GM12878 (cell line): Measurements from ENCODE around the gene RALGAPA1. TPM values are rescaled to one million over a fixed set of nuclear protein-coding genes. Genes with fewer than 3 reads are reported as not detected.

Experiments used
- ATAC-seq: fragments of 200-7000 bp; cut with Tn5 transposase; 3 replicates; pipeline ENCODE4 v1.9.1; 2020; ENCODE audit warnings: mild to moderate bottlenecking, moderate library complexity
- BruUV-seq: library from RNA; stranded (reverse); fragments of 400-500 nt; replicated peaks from 2 replicates; lab custom pipeline; 2021; lab: Mats Ljungman, UMichigan
- CTCF ChIA-PET: fragments of 300-600 bp; sonication (Branson Sonifier 250); formaldehyde crosslinking; extraction: SDS; loops from one replicate; lab custom pipeline; 2021; ENCODE audit warnings: inconsistent platforms; lab: Yijun Ruan, JAX
- POLR2A ChIA-PET: fragments of 350-600 bp; formaldehyde crosslinking; extraction: SDS; loops from one replicate; lab custom pipeline; 2021; ENCODE audit warnings: inconsistent platforms; lab: Charles Lee
- RAD21 ChIA-PET: fragments of 300-600 bp; sonication (Branson Sonifier 250); formaldehyde crosslinking; loops from one replicate; lab custom pipeline; 2023; ENCODE audit warnings: antibody characterized with exemption; ENCODE audit not compliant: unreplicated experiment; lab: Charles Lee
- SMC1A ChIA-PET: fragments of 300-600 bp; sonication (Branson Sonifier 250); formaldehyde crosslinking; loops from one replicate; lab custom pipeline; 2023; ENCODE audit not compliant: unreplicated experiment, uncharacterized antibody; lab: Charles Lee
- DNase-seq: peaks from one replicate; pipeline ENCODE4 v3.0.0-alpha.2; 2011; ENCODE audit warnings: low read depth, low spot score
- FAIRE-seq: peaks from 3 replicates; lab custom pipeline; 2011; peaks lifted over from hg19 to GRCh38; lab: Jason Lieb, UNC
- H2AFZ ChIP-seq: 2 replicates; pipeline ENCODE4 v1.6.0; 2011; ENCODE audit warnings: low read depth, low read length, control low read depth; ENCODE audit not compliant: control insufficient read depth
- H3K27ac ChIP-seq: 2 replicates; pipeline ENCODE4 v1.5.1; 2011; ENCODE audit warnings: control low read depth; ENCODE audit not compliant: control insufficient read depth, insufficient read depth
- H3K27me3 ChIP-seq, 2 experiments: replicated peaks in 1 of 2; 2 replicates each; pipeline versions ENCODE4 v1.6.0 to v1.6.1; 2011; ENCODE audit warnings: low read length in 1 of 2; ENCODE audit not compliant: control insufficient read depth in 2 of 2, insufficient read depth in 2 of 2
- H3K36me3 ChIP-seq, 2 experiments: 2 replicates each; pipeline ENCODE4 v1.5.1; 2011; ENCODE audit warnings: low read length in 1 of 2; ENCODE audit not compliant: control insufficient read depth in 2 of 2, insufficient read depth in 2 of 2
- H3K4me1 ChIP-seq: 2 replicates; pipeline ENCODE4 v1.6.1; 2011; ENCODE audit warnings: mild to moderate bottlenecking, low read length, moderate library complexity, mixed read lengths; ENCODE audit not compliant: control insufficient read depth, insufficient read depth
- H3K4me2 ChIP-seq: 2 replicates; pipeline ENCODE4 v1.6.0; 2011; ENCODE audit warnings: control low read depth; ENCODE audit not compliant: control insufficient read depth, insufficient read depth
- H3K4me3 ChIP-seq: fragments of 200-600 bp; sonication (generic); 2 replicates; pipeline ENCODE4 v1.5.1; 2016
- H3K79me2 ChIP-seq: 2 replicates; pipeline ENCODE4 v1.6.0; 2011; ENCODE audit warnings: low read length; ENCODE audit not compliant: control insufficient read depth, insufficient read depth
- H3K9ac ChIP-seq: 2 replicates; pipeline ENCODE4 v1.8.0; 2011; ENCODE audit warnings: low read length, control low read depth, mixed read lengths; ENCODE audit not compliant: control insufficient read depth, insufficient read depth
- H3K9me3 ChIP-seq: replicated peaks from 3 replicates; pipeline ENCODE4 v1.5.1; 2011; ENCODE audit warnings: mild to moderate bottlenecking, low read length; ENCODE audit not compliant: control insufficient read depth, insufficient read depth
- H4K20me1 ChIP-seq: 2 replicates; pipeline ENCODE4 v1.6.0; 2011; ENCODE audit not compliant: control insufficient read depth, insufficient read depth
- HDGF ChIP-seq: fragments of 450-650 bp; IDR thresholded peaks from 2 replicates; pipeline ENCODE4 v1.6.1; 2016; ENCODE audit warnings: antibody characterized with exemption
- IRF4 ChIP-seq: IDR thresholded peaks from 2 replicates; pipeline ENCODE4 v1.6.1; 2011; ENCODE audit warnings: low read depth, low read length
- MYC ChIP-seq: IDR thresholded peaks from 2 replicates; pipeline ENCODE4 v1.6.1; 2011; ENCODE audit warnings: mild to moderate bottlenecking, low read length, moderate library complexity, inconsistent platforms; ENCODE audit not compliant: insufficient read depth, insufficient replicate concordance, insufficient read length, severe bottlenecking
- NFXL1 ChIP-seq: fragments of 450-650 bp; IDR thresholded peaks from 2 replicates; pipeline ENCODE4 v1.6.1; 2017; ENCODE audit warnings: antibody characterized with exemption, mild to moderate bottlenecking, borderline replicate concordance
- POLR2AphosphoS2 ChIP-seq: IDR thresholded peaks from 2 replicates; pipeline ENCODE4 v1.6.1; 2011; ENCODE audit warnings: low read depth, mild to moderate bottlenecking, low read length, improper control_type of control experiment, moderate library complexity
- RFX5 ChIP-seq: IDR thresholded peaks from 2 replicates; pipeline ENCODE4 v1.6.1; 2011; ENCODE audit warnings: low read depth, low read length, improper control_type of control experiment
- SMC3 ChIP-seq: IDR thresholded peaks from 2 replicates; pipeline ENCODE4 v1.6.1; 2011; ENCODE audit warnings: low read length, improper control_type of control experiment, borderline replicate concordance
- SPI1 ChIP-seq: IDR thresholded peaks from 2 replicates; pipeline ENCODE4 v1.6.1; 2011; ENCODE audit warnings: low read depth, mild to moderate bottlenecking, low read length, moderate library complexity, borderline replicate concordance; ENCODE audit not compliant: insufficient read depth
- SREBF2 ChIP-seq: IDR thresholded peaks from 2 replicates; pipeline ENCODE4 v1.6.1; 2012; ENCODE audit warnings: mild to moderate bottlenecking, low read length
- SRF ChIP-seq, 2 experiments: IDR thresholded peaks; 2 replicates each; pipeline ENCODE4 v1.6.1; 2011; ENCODE audit warnings: low read depth in 2 of 2, low read length in 2 of 2, mild to moderate bottlenecking in 1 of 2, moderate library complexity in 1 of 2
- TCF3 ChIP-seq: IDR thresholded peaks from 2 replicates; pipeline ENCODE4 v1.6.1; 2012; ENCODE audit warnings: low read depth, mild to moderate bottlenecking, low read length, borderline replicate concordance; ENCODE audit not compliant: insufficient read depth
- YBX1 ChIP-seq: fragments of 450-650 bp; IDR thresholded peaks from 2 replicates; pipeline ENCODE4 v1.6.1; 2016; ENCODE audit warnings: antibody characterized with exemption
- WGBS: methylation state at CpG from one replicate; pipeline ENCODE4 v1.1.6; 2016; ENCODE audit warnings: low lambda C conversion rate; ENCODE audit not compliant: insufficient replicate concordance, insufficient coverage; ENCODE audit errors: missing lambda C conversion rate; 5-methylcytosine and 5-hydroxymethylcytosine counted together
- in situ Hi-C: fragments of 300-500 bp; cut with MboI; formaldehyde crosslinking; loops from 9 replicates; pipeline ENCODE4 v1.14.3; 2018; ENCODE audit warnings: mixed read lengths
- intact Hi-C: fragments of 100-400 bp; cut with micrococcal nuclease; formaldehyde crosslinking; loops from one replicate; pipeline ENCODE4 v1.14.2; 2022; ENCODE audit not compliant: unreplicated experiment
- polyA plus RNA-seq, 11 experiments: library from polyadenylated mRNA; depleted of rRNA in 4 of 11; unstranded in 6 of 11; stranded (reverse) in 5 of 11; fragments of >200 nt; fragmentation: Nextera tagmentation in 4 of 11; fragmentation: Illumina TruSeq in 1 of 11; extraction: Ambion mirVana in 4 of 11; extraction: Trizol in 1 of 11; gene quantifications; 1 replicate in 1 of 11; 2 replicates in 10 of 11; pipeline versions ENCODE4 v1.2.1 to v1.2.3, GENCODE V29; 2011 to 2016; ENCODE audit warnings: inconsistent platforms in 2 of 11, missing spikeins in 2 of 11, low read depth in 1 of 11
- total RNA-seq, 4 experiments: library from RNA; depleted of rRNA in 3 of 4; stranded (reverse); fragments of >200 nt in 3 of 4; fragmentation: Illumina TruSeq in 1 of 4; extraction: Trizol in 1 of 4; gene quantifications; 2 replicates each; pipeline versions ENCODE4 v1.2.1 to v1.2.3, GENCODE V29; 2013 to 2021
- TF ChIP-seq, protein P1 (sequence below): fragments of 450-650 bp; IDR thresholded peaks from 2 replicates; pipeline ENCODE4 v1.6.1; 2017; ENCODE audit warnings: mild to moderate bottlenecking

Gene RALGAPA1
- total and polyA plus RNA-seq, 10 of the 15 experiments (the other 5 are each of a cell fraction or from before 2014, with no cell fraction given) = 5.6 to 26.7 (median 14.7) TPM

DNA sequence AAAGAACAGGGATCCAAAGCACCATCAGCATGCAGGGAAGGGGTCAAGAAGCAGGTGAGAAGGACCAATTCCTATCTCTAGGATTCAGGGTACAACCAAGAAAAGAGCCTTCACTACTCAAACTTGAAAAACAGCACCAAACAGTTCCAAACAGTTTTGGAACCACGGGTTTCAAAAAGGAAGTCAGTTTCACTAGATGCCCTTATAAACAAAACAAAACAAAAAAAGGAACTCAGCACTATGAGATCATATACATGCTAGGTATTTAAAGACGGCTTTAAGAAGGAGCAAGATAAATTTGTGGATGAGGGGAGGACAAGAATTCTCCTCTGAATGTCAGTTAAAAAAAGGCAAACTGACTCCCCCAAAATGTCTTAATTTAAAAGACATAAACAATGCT lies 269.1 kb downstream of the RALGAPA1 start:
- in situ Hi-C loops (no loop called here), intact Hi-C loops (loop anchor here (10.0 kb wide), 1 partner anchor 145 kb away; no protein-coding TSS in a partner anchor)
- no peaks in the 10 kb centered on the region for H3K36me3 ChIP-seq
- SMC1A ChIA-PET = no interaction called here
- peak; percentile 73 for FAIRE-seq
- H4K20me1 ChIP-seq = no peaks in the 10 kb centered on the region
- no TSS peak for BruUV-seq
- H3K27me3 ChIP-seq = peaks cover 4 to 8% of the 10 kb centered on the region in 2 experiments; a peak in 2 of 4 replicates
- no peaks in the 10 kb centered on the region for H3K9me3 ChIP-seq
- H3K4me3 ChIP-seq = no peak overlapping the region
- TF ChIP-seq SREBF2 (no peak), RFX5 (no peak), SMC3 (no peak)
- TF ChIP-seq, all 136 proteins: peak for 0
- CTCF ChIA-PET = no interaction called here
- DNase-seq = no peak
- H3K79me2 ChIP-seq = no peaks in the 10 kb centered on the region
- POLR2A ChIA-PET = no interaction called here
- 26% methylated on average over 2 of the region's 2 CpGs for WGBS
- no peak overlapping the region for H3K4me2 ChIP-seq
- RAD21 ChIA-PET = no interaction called here
- no peak overlapping the region for H2AFZ ChIP-seq
- peaks cover 7% of the 10 kb centered on the region; the same call in 1 of the 2 replicates for H3K4me1 ChIP-seq
- H3K9ac ChIP-seq = no peak overlapping the region
- H3K27ac ChIP-seq = no peak overlapping the region
- ATAC-seq = peak; percentile 59

DNA sequence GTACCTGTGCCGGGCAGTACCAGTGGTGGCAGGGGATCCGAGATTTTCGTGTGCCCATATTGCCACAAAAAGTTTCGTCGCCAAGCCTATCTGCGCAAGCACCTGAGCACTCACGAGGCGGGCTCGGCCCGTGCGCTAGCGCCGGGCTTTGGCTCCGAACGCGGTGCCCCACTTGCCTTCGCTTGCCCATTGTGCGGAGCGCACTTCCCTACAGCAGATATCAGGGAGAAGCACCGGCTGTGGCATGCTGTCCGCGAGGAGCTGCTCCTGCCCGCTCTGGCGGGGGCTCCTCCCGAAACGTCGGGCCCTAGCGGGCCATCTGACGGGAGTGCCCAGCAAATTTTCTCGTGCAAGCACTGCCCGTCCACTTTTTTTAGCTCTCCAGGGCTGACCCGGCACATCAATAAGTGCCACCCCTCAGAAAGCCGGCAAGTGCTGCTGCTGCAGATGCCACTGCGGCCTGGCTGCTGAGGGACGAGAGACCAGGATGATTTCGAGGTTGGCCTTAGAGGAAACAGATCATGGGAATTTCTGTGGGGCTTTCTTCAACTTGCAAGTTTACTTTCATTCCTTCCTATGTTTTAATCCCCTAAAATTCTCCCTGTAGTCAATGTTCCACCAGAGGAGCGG lies 273.5 kb downstream of the RALGAPA1 start:
- H3K4me2 ChIP-seq = peak overlapping the region; percentile 98
- SMC1A ChIA-PET = interaction anchor here (1.3 kb wide), 1 partner anchor 9 kb away, joined by 4 read pairs; no protein-coding TSS in a partner anchor
- DNase-seq = no peak
- no peak overlapping the region for H3K4me3 ChIP-seq
- H3K27ac ChIP-seq = no peak overlapping the region
- FAIRE-seq = no peak
- H3K36me3 ChIP-seq = no peaks in the 10 kb centered on the region
- RAD21 ChIA-PET = no interaction called here
- TF ChIP-seq HDGF = no peak
- no peak for TF ChIP-seq POLR2AphosphoS2
- no peak for TF ChIP-seq NFXL1
- TF ChIP-seq, protein P1, sequence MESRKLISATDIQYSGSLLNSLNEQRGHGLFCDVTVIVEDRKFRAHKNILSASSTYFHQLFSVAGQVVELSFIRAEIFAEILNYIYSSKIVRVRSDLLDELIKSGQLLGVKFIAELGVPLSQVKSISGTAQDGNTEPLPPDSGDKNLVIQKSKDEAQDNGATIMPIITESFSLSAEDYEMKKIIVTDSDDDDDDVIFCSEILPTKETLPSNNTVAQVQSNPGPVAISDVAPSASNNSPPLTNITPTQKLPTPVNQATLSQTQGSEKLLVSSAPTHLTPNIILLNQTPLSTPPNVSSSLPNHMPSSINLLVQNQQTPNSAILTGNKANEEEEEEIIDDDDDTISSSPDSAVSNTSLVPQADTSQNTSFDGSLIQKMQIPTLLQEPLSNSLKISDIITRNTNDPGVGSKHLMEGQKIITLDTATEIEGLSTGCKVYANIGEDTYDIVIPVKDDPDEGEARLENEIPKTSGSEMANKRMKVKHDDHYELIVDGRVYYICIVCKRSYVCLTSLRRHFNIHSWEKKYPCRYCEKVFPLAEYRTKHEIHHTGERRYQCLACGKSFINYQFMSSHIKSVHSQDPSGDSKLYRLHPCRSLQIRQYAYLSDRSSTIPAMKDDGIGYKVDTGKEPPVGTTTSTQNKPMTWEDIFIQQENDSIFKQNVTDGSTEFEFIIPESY = no peak
- no peak for TF ChIP-seq YBX1
- TF ChIP-seq TCF3 = no peak
- no peak for TF ChIP-seq SRF (IDR thresholded peaks at IDR 0.05; ENCODE audit: low read depth in 2 of 2, low read length in 2 of 2)
- TF ChIP-seq MYC = no peak
- TF ChIP-seq SPI1 = no peak
- TF ChIP-seq IRF4 = no peak
- H3K9ac ChIP-seq = no peak overlapping the region
- H3K79me2 ChIP-seq = no peaks in the 10 kb centered on the region
- peaks cover 14% of the 10 kb centered on the region for H3K4me1 ChIP-seq
- in situ Hi-C loops = no loop called here
- no peaks in the 10 kb centered on the region for H4K20me1 ChIP-seq
- CTCF ChIA-PET = no interaction called here
- peaks cover 6 to 16% of the 10 kb centered on the region in 2 experiments for H3K27me3 ChIP-seq
- no peaks in the 10 kb centered on the region; the same call in 2 of the 3 replicates for H3K9me3 ChIP-seq
- H2AFZ ChIP-seq = no peak overlapping the region
- intact Hi-C loops = loop anchor here (10.0 kb wide), 1 partner anchor 149 kb away; no protein-coding TSS in a partner anchor
- 44% methylated on average over 37 of the region's 37 CpGs for WGBS
- ATAC-seq = no peak
- BruUV-seq = no TSS peak
- POLR2A ChIA-PET = no interaction called here
